Left lung (tissue), 10 donors: ENCODE measurements around the gene GRAP. TPM values are rescaled to one million over a fixed set of nuclear protein-coding genes. Genes with fewer than 3 reads are reported as not detected.
"Not testable (repeated sequence)": the region's sequence is repeated elsewhere in the genome, so short reads cannot be mapped to it uniquely, and the experiment has no call there.

Experiments used
- ATAC-seq: fragments of 200-7000 bp; cut with Tn5 transposase; one replicate; pipeline ENCODE4 v1.9.1; 2020; ENCODE audit warnings: moderate library complexity
- DNase-seq, 4 donors: peaks; one replicate each; pipeline ENCODE4 v3.0.0-alpha.2; 2013 to 2020
- H3K27ac ChIP-seq, 2 donors: fragments of 200-600 bp; sonication (generic) in 1 of 2; one replicate each; pipeline versions ENCODE4 v1.5.0 to v1.8.0; 2020 to 2021
- H3K27me3 ChIP-seq, 2 donors: fragments of 200-600 bp; sonication (generic) in 1 of 2; one replicate each; pipeline versions ENCODE4 v1.5.0 to v1.8.0; 2020 to 2021
- H3K36me3 ChIP-seq, 2 donors: fragments of 200-600 bp; sonication (generic) in 1 of 2; one replicate each; pipeline versions ENCODE4 v1.5.0 to v1.8.0; 2020 to 2021
- H3K4me1 ChIP-seq, 2 donors: fragments of 200-600 bp; one replicate each; pipeline ENCODE4 v1.8.0; 2021
- H3K4me3 ChIP-seq, 2 donors: fragments of 200-600 bp; sonication (generic) in 1 of 2; one replicate each; pipeline versions ENCODE4 v1.5.0 to v1.8.0; 2020 to 2021; ENCODE audit warnings: mild to moderate bottlenecking in 1 of 2
- H3K9me3 ChIP-seq, 2 donors: fragments of 200-600 bp; sonication (generic) in 1 of 2; one replicate each; pipeline versions ENCODE4 v1.5.0 to v1.8.0; 2020 to 2021
- intact Hi-C, 2 donors: fragments of 100-400 bp; cut with DNase I; formaldehyde crosslinking; loops; one replicate each; pipeline versions ENCODE4 v1.11.2 to v1.14.2; 2022
- polyA plus RNA-seq, 6 donors: library from polyadenylated mRNA; unstranded; fragments of 120-200 nt; gene quantifications; one replicate each; pipeline ENCODE4 v1.2.1, GENCODE V29; 2013; ENCODE audit not compliant: insufficient read length in 6 of 6
- total RNA-seq, 2 donors: library from RNA; stranded (reverse); fragmentation: NEBNext Ultra II Directional; extraction: Animal tissue kit (Norgen Biotek cat#: 25700); gene quantifications; one replicate each; pipeline ENCODE4 v1.2.1, GENCODE V29; 2021
- TF ChIP-seq, protein P1 (sequence below), 2 donors: fragments of 200-600 bp; sonication (generic) in 1 of 2; IDR thresholded peaks; one replicate each; pipeline versions ENCODE4 v1.5.0 to v1.8.0; 2021; ENCODE audit warnings: antibody characterized with exemption in 2 of 2
- donor health status: DM: no; HTN: yes; CAD: no.
- donor health status: DM: no; HTN: no; CAD: no.

The GRAP gene
- total and polyA plus RNA-seq, 8 donors = 5.4 to 15.7 (median 12.6) TPM

DNA sequence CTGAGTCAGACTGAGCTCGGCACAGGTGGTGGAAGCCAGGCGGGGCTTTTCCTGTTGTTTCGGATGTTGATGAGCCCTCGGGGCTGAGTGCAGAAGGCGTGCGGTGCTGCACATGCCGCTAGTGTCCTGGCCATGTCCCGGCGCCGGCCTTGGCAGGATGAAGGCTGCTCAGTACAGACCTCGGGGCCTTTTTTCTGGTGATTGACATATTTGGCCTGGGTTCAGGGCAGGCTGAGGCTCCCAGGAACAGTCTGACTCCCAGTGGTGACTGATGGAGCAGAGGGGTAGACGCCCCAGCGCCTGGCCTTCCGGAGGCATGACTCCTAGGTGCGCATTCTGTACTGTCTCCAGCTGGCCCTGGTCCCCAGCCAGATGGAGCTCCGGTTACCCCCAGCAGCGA, 8.8 kb downstream of the GRAP start:
- DNase-seq, H3K36me3 ChIP-seq, H3K9me3 ChIP-seq, H3K4me3 ChIP-seq, H3K4me1 ChIP-seq, intact Hi-C loops, H3K27me3 ChIP-seq, H3K27ac ChIP-seq: not testable (repeated sequence)
- ATAC-seq = peak; percentile 31

DNA sequence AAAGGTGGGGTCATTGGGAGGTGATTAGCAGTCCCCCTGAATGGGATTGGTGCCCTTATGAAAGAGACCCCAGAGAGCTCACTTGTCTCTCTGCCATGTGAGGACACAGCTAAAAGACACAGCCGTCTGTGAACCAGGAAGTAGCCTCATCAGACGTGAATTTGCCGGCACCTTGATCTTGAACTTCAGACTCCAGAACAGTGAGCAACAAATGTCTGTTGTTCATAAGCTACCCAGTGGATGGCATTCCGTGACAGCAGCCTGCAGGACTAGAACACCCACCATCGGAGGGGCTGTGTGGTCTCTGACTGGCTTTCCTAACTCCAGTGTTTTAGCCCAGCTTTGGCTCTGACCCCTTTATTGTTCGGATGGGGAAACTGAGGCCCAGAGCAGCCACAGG, 9.2 kb downstream of the GRAP start:
- DNase-seq, H3K9me3 ChIP-seq, H3K27ac ChIP-seq, ATAC-seq, H3K4me1 ChIP-seq, H3K27me3 ChIP-seq, intact Hi-C loops, H3K4me3 ChIP-seq, H3K36me3 ChIP-seq: not testable (repeated sequence)

DNA sequence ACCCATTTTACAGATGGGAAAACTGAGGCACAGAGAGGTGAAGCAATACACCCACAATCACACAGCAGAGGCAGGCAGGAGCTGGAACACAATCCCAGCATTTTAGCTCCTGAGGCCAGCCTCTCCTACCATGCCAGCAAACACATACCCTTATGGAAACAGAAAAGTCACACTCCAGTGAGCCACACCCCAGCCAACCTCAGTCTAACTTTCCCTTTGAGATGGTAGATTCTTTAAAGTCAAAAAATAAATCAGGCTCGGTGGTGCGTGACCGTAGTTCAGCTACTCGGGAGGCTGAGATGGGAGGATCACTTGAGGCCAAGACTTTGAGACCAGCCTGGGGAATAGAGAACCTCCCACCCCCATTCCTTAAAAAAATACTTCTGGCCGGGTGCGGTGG, 10.6 kb downstream of the GRAP start:
- DNase-seq, H3K9me3 ChIP-seq, H3K27me3 ChIP-seq, H3K27ac ChIP-seq, H3K4me3 ChIP-seq, H3K36me3 ChIP-seq, ATAC-seq, intact Hi-C loops, H3K4me1 ChIP-seq: not testable (repeated sequence)

DNA sequence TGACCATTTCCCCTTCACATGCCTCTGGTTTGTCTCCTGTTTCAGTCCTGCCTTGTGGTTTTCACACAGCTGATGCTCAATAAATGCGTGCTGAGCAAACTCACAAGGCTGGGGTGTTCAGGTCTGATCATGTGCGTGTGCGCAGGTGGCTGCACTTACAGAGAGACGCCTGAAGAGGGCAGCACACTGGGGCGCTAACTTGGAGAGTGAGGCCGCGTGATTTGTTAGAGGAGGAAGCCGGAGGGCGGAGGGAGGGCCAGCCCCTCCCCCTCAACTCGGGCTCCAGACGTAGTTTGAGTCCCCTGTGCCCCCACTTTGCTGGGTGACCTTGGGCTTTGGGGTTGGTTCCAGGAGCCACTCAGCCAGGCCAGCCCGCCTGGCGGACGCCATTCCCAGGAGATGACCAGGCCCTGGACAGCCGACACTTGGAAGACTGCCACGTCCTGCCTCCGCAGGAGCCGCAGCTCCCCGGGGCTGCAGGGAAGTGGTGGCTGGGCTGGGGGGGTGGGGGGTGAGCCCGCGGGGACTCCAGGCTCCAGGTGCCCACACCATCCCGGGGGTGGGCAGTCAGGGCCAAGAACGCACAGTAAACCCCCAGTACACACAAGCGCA, 14.3 kb downstream of the GRAP start:
- H3K4me1 ChIP-seq, H3K36me3 ChIP-seq, H3K9me3 ChIP-seq, H3K27ac ChIP-seq, H3K4me3 ChIP-seq, H3K27me3 ChIP-seq, DNase-seq, intact Hi-C loops: not testable (repeated sequence)
- peak; percentile 96 for ATAC-seq

DNA sequence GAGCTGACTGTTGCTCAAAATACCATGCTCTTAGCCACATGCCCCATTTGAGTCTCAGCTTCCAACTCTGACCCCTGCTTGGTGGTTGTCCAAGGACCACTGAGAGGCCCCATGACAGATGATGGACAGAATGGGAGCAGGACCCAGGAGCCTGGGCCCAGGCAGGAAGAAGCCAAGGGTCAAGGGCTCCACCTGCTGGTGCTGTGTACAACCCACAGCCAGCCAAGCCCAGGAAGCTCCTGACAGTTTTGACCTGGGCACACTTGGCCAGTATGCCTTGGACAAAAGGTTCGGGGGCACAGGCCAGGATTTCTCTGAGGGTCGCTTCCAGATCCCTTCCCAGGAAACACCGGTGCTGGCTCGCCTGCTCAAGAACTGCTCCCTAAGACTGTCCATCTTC, 15.0 kb downstream of the GRAP start:
- DNase-seq = peak in 2 of 4 donors; percentile 63 to 69
- H3K36me3 ChIP-seq, H3K4me1 ChIP-seq, H3K27ac ChIP-seq, H3K9me3 ChIP-seq, intact Hi-C loops, H3K27me3 ChIP-seq, H3K4me3 ChIP-seq: not testable (repeated sequence)
- ATAC-seq = peak; percentile 93
- TF ChIP-seq, protein P1, sequence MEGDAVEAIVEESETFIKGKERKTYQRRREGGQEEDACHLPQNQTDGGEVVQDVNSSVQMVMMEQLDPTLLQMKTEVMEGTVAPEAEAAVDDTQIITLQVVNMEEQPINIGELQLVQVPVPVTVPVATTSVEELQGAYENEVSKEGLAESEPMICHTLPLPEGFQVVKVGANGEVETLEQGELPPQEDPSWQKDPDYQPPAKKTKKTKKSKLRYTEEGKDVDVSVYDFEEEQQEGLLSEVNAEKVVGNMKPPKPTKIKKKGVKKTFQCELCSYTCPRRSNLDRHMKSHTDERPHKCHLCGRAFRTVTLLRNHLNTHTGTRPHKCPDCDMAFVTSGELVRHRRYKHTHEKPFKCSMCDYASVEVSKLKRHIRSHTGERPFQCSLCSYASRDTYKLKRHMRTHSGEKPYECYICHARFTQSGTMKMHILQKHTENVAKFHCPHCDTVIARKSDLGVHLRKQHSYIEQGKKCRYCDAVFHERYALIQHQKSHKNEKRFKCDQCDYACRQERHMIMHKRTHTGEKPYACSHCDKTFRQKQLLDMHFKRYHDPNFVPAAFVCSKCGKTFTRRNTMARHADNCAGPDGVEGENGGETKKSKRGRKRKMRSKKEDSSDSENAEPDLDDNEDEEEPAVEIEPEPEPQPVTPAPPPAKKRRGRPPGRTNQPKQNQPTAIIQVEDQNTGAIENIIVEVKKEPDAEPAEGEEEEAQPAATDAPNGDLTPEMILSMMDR (IDR thresholded peaks at IDR 0.05) = peak; percentile 27 to 47

DNA sequence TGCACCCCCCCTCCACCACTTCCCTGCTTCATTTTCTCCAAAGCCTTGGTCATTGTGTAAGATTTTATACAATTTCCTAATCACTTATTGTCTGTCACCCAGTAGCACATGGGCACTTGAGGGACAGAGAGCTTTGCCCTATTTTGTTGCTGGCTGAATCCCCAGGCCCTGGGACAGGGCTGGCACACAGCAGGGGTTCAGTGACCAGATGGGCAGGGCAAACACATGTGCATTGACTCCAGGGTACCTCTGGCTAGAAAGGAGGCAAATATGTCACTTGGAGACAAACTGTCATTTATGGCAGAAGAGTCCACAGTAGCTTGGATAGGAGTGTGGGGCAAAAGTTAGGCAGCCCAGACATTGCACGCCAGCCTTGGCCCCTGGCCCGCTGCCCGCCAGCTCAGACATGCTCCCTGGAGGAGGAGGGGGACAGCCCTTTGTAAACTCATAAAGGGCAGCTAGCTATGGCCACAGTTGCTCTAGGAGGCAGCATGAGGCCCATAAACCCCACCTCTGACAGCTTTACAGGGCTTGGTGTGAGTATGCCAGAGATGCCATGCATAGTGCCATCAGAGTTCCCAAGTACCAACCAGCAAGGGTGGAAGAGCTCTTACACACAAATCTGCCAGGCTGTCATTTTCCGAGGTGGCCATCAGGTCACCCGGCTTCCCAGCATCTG, 15.8 kb downstream of the GRAP start:
- H3K27me3 ChIP-seq, intact Hi-C loops, ATAC-seq, H3K36me3 ChIP-seq, H3K4me3 ChIP-seq, H3K4me1 ChIP-seq, H3K27ac ChIP-seq, H3K9me3 ChIP-seq, DNase-seq: not testable (repeated sequence)

DNA sequence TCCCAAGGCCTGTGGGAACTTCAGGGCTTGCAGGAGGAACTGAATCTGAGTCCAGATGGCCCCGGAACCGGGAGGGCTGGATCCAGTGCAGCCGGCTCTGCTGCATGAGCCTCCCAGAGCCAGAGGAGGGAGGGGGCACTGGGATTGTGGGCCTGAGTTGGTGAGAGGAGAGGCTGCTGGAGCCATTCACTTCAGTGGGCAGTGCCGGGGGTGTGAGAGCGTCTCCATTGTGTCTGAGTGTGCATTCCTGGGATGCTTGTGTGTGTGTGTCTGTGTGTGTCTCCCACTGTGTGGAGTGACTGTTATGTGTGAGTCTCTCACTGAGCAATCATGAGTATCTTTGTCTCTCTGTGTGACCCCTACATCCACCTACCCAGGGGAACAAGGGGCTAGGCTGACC, 17.0 kb downstream of the GRAP start:
- ATAC-seq = peak; percentile 3
- H3K27ac ChIP-seq, H3K9me3 ChIP-seq, H3K4me1 ChIP-seq, intact Hi-C loops, H3K4me3 ChIP-seq, DNase-seq, H3K27me3 ChIP-seq, H3K36me3 ChIP-seq: not testable (repeated sequence)

DNA sequence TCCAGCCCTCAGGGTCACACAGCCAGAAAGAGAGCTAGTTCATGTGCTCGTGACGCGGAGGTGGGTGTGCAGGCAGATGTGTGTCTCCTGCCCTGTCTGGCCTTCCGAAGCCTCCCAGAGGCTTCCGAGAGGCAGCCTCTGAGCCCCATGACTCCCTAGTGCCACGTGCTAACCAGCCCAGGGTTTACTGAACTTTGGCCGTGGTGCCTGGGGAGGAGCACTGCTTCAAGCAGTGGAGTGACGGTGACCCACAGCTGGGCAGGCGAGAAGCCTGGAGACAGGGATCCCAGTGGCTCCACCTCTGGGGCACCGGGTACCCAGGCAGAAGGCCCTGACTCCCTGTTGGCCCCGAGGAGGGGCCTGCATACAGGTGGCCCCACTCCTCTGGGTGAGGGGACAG, 18.1 kb downstream of the GRAP start:
- H3K36me3 ChIP-seq, intact Hi-C loops, H3K27me3 ChIP-seq, ATAC-seq, DNase-seq, H3K9me3 ChIP-seq, H3K4me3 ChIP-seq, H3K4me1 ChIP-seq, H3K27ac ChIP-seq: not testable (repeated sequence)
